Skeletal muscle tissue (tissue), 4 donors: Measurements from ENCODE around the gene PTK6. TPM values are rescaled to one million over a fixed set of nuclear protein-coding genes. Genes with fewer than 3 reads are reported as not detected.
"Not testable (repeated sequence)": the region's sequence is repeated elsewhere in the genome, so short reads cannot be mapped to it uniquely, and the experiment has no call there.

Source experiments
- H3K27ac ChIP-seq: one replicate; pipeline ENCODE4 v1.7.0; 2013; ENCODE audit warnings: mild to moderate bottlenecking, low read depth, low read length, inconsistent platforms
- H3K27me3 ChIP-seq, 3 donors: one replicate each; pipeline ENCODE4 v1.7.0; 2013; ENCODE audit warnings: low read length in 3 of 3; ENCODE audit not compliant: control insufficient read depth in 3 of 3, insufficient read depth in 3 of 3
- H3K36me3 ChIP-seq, 3 donors: one replicate each; pipeline ENCODE4 v1.7.0; 2013; ENCODE audit warnings: low read length in 3 of 3; ENCODE audit not compliant: control insufficient read depth in 3 of 3, insufficient read depth in 3 of 3
- H3K4me1 ChIP-seq, 3 donors: one replicate each; pipeline ENCODE4 v1.7.0; 2013; ENCODE audit warnings: low read length in 3 of 3, mild to moderate bottlenecking in 3 of 3; ENCODE audit not compliant: control insufficient read depth in 3 of 3, insufficient read depth in 3 of 3
- H3K4me3 ChIP-seq, 3 donors: one replicate each; pipeline ENCODE4 v1.7.0; 2013; ENCODE audit warnings: low read length in 3 of 3
- H3K9ac ChIP-seq, 3 donors: one replicate each; pipeline ENCODE4 v1.7.0; 2013; ENCODE audit warnings: low read length in 3 of 3, mild to moderate bottlenecking in 3 of 3, moderate library complexity in 2 of 3, low read depth in 1 of 3
- H3K9me3 ChIP-seq, 3 donors: one replicate each; pipeline ENCODE4 v1.7.0; 2013; ENCODE audit warnings: low read length in 3 of 3; ENCODE audit not compliant: control insufficient read depth in 3 of 3
- total RNA-seq: library from RNA; depleted of rRNA; stranded (reverse); fragments of >200 nt; gene quantifications from one replicate; pipeline ENCODE4 v1.2.3, GENCODE V29; 2014
- donor health status: Osteomylitis.

PTK6 gene
- total RNA-seq, 1 donor from 2014 or later: not detected

GRCh38 chr20:63563225-63563935 lies 26.2 kb upstream of the PTK6 start:
- Histone ChIP-seq H3K27me3 (peaks cover 0 to 2% (median under 1%) of the 10 kb centered on the region in 3 donors), H3K4me1 (peaks cover 0 to 2% (median 0%) of the 10 kb centered on the region in 3 donors), H3K4me3 (no peak overlapping the region), H3K27ac (no peak overlapping the region), H3K36me3 (peaks cover 0 to 10% (median 5%) of the 10 kb centered on the region in 3 donors), H3K9ac (no peak overlapping the region), H3K9me3 (no peaks in the 10 kb centered on the region)

- H3K4me3 ChIP-seq: no peak overlapping the region
- H3K27ac ChIP-seq: no peak overlapping the region
- no peaks in the 10 kb centered on the region for H3K9me3 ChIP-seq
- H3K27me3 ChIP-seq: no peaks in the 10 kb centered on the region
- no peaks in the 10 kb centered on the region for H3K4me1 ChIP-seq
- H3K9ac ChIP-seq: no peak overlapping the region
- peaks cover 0 to 10% (median 5%) of the 10 kb centered on the region in 3 donors for H3K36me3 ChIP-seq
These were observed 25.5 kb upstream of the PTK6 start for GRCh38 chr20:63562461-63563224.

GRCh38 chr20:63561624-63562396 lies 24.6 kb upstream of the PTK6 start:
- Histone ChIP-seq H3K36me3 (peaks cover 0 to 10% (median 5%) of the 10 kb centered on the region in 3 donors), H3K27ac (no peak overlapping the region)

GRCh38 chr20:63560856-63561609 lies 23.9 kb upstream of the PTK6 start:
- H3K4me1 ChIP-seq: no peaks in the 10 kb centered on the region
- no peaks in the 10 kb centered on the region for H3K27me3 ChIP-seq
- H3K36me3 ChIP-seq: peaks cover 0 to 10% (median 5%) of the 10 kb centered on the region in 3 donors
- no peak overlapping the region for H3K9ac ChIP-seq
- no peak overlapping the region for H3K4me3 ChIP-seq
- no peak overlapping the region for H3K27ac ChIP-seq
- no peaks in the 10 kb centered on the region for H3K9me3 ChIP-seq

More at GRCh38 chr20:63561624-63562396, 24.6 kb upstream of the PTK6 start:
- Histone ChIP-seq H3K27me3 (no peaks in the 10 kb centered on the region), H3K9ac (no peak overlapping the region), H3K4me3 (no peak overlapping the region), H3K4me1 (no peaks in the 10 kb centered on the region), H3K9me3 (no peaks in the 10 kb centered on the region)

- H3K36me3 ChIP-seq: peaks cover 0 to 10% (median 5%) of the 10 kb centered on the region in 3 donors
- H3K4me1 ChIP-seq: no peaks in the 10 kb centered on the region
- no peak overlapping the region for H3K9ac ChIP-seq
- no peak overlapping the region for H3K4me3 ChIP-seq
- H3K27ac ChIP-seq: no peak overlapping the region
- H3K9me3 ChIP-seq: no peaks in the 10 kb centered on the region
- peaks cover 0 to 5% (median 3%) of the 10 kb centered on the region in 3 donors for H3K27me3 ChIP-seq
These were observed 23.2 kb upstream of the PTK6 start for GRCh38 chr20:63560333-63560805.

GRCh38 chr20:63559485-63560332 lies 22.5 kb upstream of the PTK6 start:
- H3K9ac ChIP-seq, H3K36me3 ChIP-seq, H3K9me3 ChIP-seq, H3K4me1 ChIP-seq, H3K27ac ChIP-seq, H3K27me3 ChIP-seq, H3K4me3 ChIP-seq: not testable (repeated sequence)

GRCh38 chr20:63558804-63559484 lies 21.8 kb upstream of the PTK6 start:
- H3K36me3 ChIP-seq: peaks cover 0 to 9% (median 5%) of the 10 kb centered on the region in 3 donors

GRCh38 chr20:63557481-63557891 lies 20.3 kb upstream of the PTK6 start:
- no peaks in the 10 kb centered on the region for H3K4me1 ChIP-seq
- H3K36me3 ChIP-seq: peaks cover 0 to 6% (median 5%) of the 10 kb centered on the region in 3 donors
- peaks cover 8 to 22% (median 11%) of the 10 kb centered on the region in 3 donors for H3K27me3 ChIP-seq
- no peak overlapping the region for H3K27ac ChIP-seq
- H3K9ac ChIP-seq: no peak overlapping the region
- no peaks in the 10 kb centered on the region for H3K9me3 ChIP-seq
- H3K4me3 ChIP-seq: no peak overlapping the region

More at GRCh38 chr20:63558804-63559484, 21.8 kb upstream of the PTK6 start:
- no peaks in the 10 kb centered on the region for H3K4me1 ChIP-seq
- H3K4me3 ChIP-seq: no peak overlapping the region
- H3K27ac ChIP-seq: no peak overlapping the region
- H3K27me3 ChIP-seq: peaks cover 0 to 15% (median 7%) of the 10 kb centered on the region in 3 donors
- H3K9me3 ChIP-seq: no peaks in the 10 kb centered on the region
- no peak overlapping the region for H3K9ac ChIP-seq
